Lower lobe of right lung (tissue), 2 donors: ENCODE results near the gene PTPRM. TPM values are rescaled to one million over a fixed set of nuclear protein-coding genes. Genes with fewer than 3 reads are reported as not detected.
A peak's percentile ranks its signal among the peaks of the same experiment; 100 is the strongest.

Experiments used
- ATAC-seq, 2 donors: fragments of 200-7000 bp; cut with Tn5 transposase; one replicate each; pipeline ENCODE4 v1.9.1; 2020 to 2022; ENCODE audit warnings: mild to moderate bottlenecking in 2 of 2, moderate library complexity in 2 of 2
- DNase-seq: peaks from one replicate; pipeline ENCODE4 v3.0.0-alpha.2; 2020
- H3K27ac ChIP-seq: fragments of 200-600 bp; one replicate; pipeline ENCODE4 v1.8.0; 2022
- H3K27me3 ChIP-seq: fragments of 200-600 bp; one replicate; pipeline ENCODE4 v1.8.0; 2022; ENCODE audit warnings: low read depth
- H3K36me3 ChIP-seq: fragments of 200-600 bp; one replicate; pipeline ENCODE4 v1.8.0; 2022; ENCODE audit warnings: mild to moderate bottlenecking
- H3K4me1 ChIP-seq: fragments of 200-600 bp; one replicate; pipeline ENCODE4 v1.8.0; 2022
- H3K4me3 ChIP-seq: fragments of 200-600 bp; one replicate; pipeline ENCODE4 v1.8.0; 2022; ENCODE audit warnings: mild to moderate bottlenecking
- H3K9me3 ChIP-seq: fragments of 200-600 bp; one replicate; pipeline ENCODE4 v1.8.0; 2022
- CTCF ChIP-seq: fragments of 200-600 bp; IDR thresholded peaks from one replicate; pipeline ENCODE4 v1.8.0; 2022; ENCODE audit warnings: antibody characterized with exemption, mild to moderate bottlenecking
- intact Hi-C: fragments of 100-400 bp; cut with DNase I; formaldehyde crosslinking; loops from one replicate; pipeline ENCODE4 v1.11.0; 2022
- total RNA-seq: library from RNA; stranded (reverse); fragmentation: NEBNext Ultra II Directional; extraction: Animal tissue kit (Norgen Biotek cat#: 25700); gene quantifications from one replicate; pipeline ENCODE4 v1.2.1, GENCODE V29; 2021
- donor health status: DM: no; HTN: yes; CAD: no; lungs with severe emphysema.

PTPRM gene
- total RNA-seq, 1 donor from 2014 or later: 85.2 TPM

GRCh38 chr18:7784171-7784570 lies 217.1 kb downstream of the PTPRM start:
- H3K9me3 ChIP-seq: no peaks in the 10 kb centered on the region
- no peak for DNase-seq
- no peak for ATAC-seq
- H3K27ac ChIP-seq: no peak overlapping the region
- H3K4me1 ChIP-seq: no peaks in the 10 kb centered on the region
- intact Hi-C loops: no loop called here
- H3K27me3 ChIP-seq: no peaks in the 10 kb centered on the region
- no peak for TF ChIP-seq CTCF
- H3K36me3 ChIP-seq: no peaks in the 10 kb centered on the region
- H3K4me3 ChIP-seq: no peak overlapping the region

GRCh38 chr18:7786569-7786968 lies 219.5 kb downstream of the PTPRM start:
- peaks cover 9% of the 10 kb centered on the region for H3K4me1 ChIP-seq
- DNase-seq: no peak
- no peaks in the 10 kb centered on the region for H3K9me3 ChIP-seq
- ATAC-seq: no peak
- H3K27me3 ChIP-seq: no peaks in the 10 kb centered on the region
- no peak for TF ChIP-seq CTCF
- intact Hi-C loops: no loop called here
- H3K27ac ChIP-seq: no peak overlapping the region
- H3K36me3 ChIP-seq: no peaks in the 10 kb centered on the region
- no peak overlapping the region for H3K4me3 ChIP-seq

GRCh38 chr18:7787339-7787738 lies 220.2 kb downstream of the PTPRM start:
- ATAC-seq (no peak), DNase-seq (no peak)
- Histone ChIP-seq H3K9me3 (no peaks in the 10 kb centered on the region), H3K4me1 (peaks cover 9% of the 10 kb centered on the region), H3K4me3 (no peak overlapping the region), H3K27ac (no peak overlapping the region), H3K27me3 (no peaks in the 10 kb centered on the region), H3K36me3 (no peaks in the 10 kb centered on the region)
- no peak for TF ChIP-seq CTCF
- intact Hi-C loops: no loop called here

GRCh38 chr18:7789856-7790552 lies 222.9 kb downstream of the PTPRM start:
- Histone ChIP-seq H3K27me3 (no peaks in the 10 kb centered on the region), H3K9me3 (no peaks in the 10 kb centered on the region), H3K4me1 (peaks cover 9% of the 10 kb centered on the region), H3K4me3 (no peak overlapping the region), H3K36me3 (no peaks in the 10 kb centered on the region), H3K27ac (peak overlapping the region; percentile 10)
- peak; percentile 75 to 90 for ATAC-seq
- DNase-seq: no peak
- intact Hi-C loops: no loop called here
- TF ChIP-seq CTCF: peak; percentile 47

GRCh38 chr18:7793100-7793499 lies 226.0 kb downstream of the PTPRM start:
- H3K27me3 ChIP-seq: no peaks in the 10 kb centered on the region

More at GRCh38 chr18:7793100-7793499, 226.0 kb downstream of the PTPRM start:
- TF ChIP-seq CTCF: no peak
- Histone ChIP-seq H3K9me3 (no peaks in the 10 kb centered on the region), H3K4me1 (peaks cover 9% of the 10 kb centered on the region), H3K27ac (no peak overlapping the region), H3K4me3 (no peak overlapping the region), H3K36me3 (no peaks in the 10 kb centered on the region)
- no peak for ATAC-seq
- intact Hi-C loops: no loop called here
- no peak for DNase-seq
